Ramos (cell line): ENCODE measurements around the gene OOSP4A.

Experiments used
- in situ Hi-C: fragments of 300-500 bp; cut with MboI; formaldehyde crosslinking; loops from one replicate; pipeline ENCODE4 v1.14.3; 2022; ENCODE audit warnings: low sequenced_read_pairs; ENCODE audit not compliant: unreplicated experiment

OOSP4A gene

GRCh38 chr11:59963733-59964132, at the start of gene OOSP4A:
Gene OOSP4A (plus strand): TSS chr11:59964033. CDS start chr11:59964033, 0 bp downstream.
- in situ Hi-C loops, result no loop called here

GRCh38 chr11:59918480-59918879, 45.4 kb upstream of the OOSP4A start:
- in situ Hi-C loops, result loop anchor here (10.0 to 25.0 kb wide), 2 partner anchors 164 to 381 kb away; partner anchors contain the start of gene STX3

GRCh38 chr11:59918987-59919589, 44.7 kb upstream of the OOSP4A start:
- in situ Hi-C loops, result loop anchor here (10.0 to 25.0 kb wide), 2 partner anchors 164 to 382 kb away; partner anchors contain the start of gene STX3

GRCh38 chr11:59923813-59924212, 40.0 kb upstream of the OOSP4A start:
- in situ Hi-C loops, result loop anchor here (25.0 kb wide), 1 partner anchor 387 kb away; no protein-coding TSS in a partner anchor

GRCh38 chr11:59931688-59932087, 32.1 kb upstream of the OOSP4A start:
- in situ Hi-C loops, result no loop called here

- in situ Hi-C loops, result no loop called here
Measured at GRCh38 chr11:59938132-59938531, 25.7 kb upstream of the OOSP4A start, which contains the start of gene OOSP1. Gene OOSP1 (plus strand): TSS chr11:59938432. CDS start chr11:59938455, 23 bp downstream.

GRCh38 chr11:59938718-59939117, 25.1 kb upstream of the OOSP4A start:
- in situ Hi-C loops, result no loop called here

- in situ Hi-C loops, result no loop called here
Measured at GRCh38 chr11:59939482-59939881, 24.4 kb upstream of the OOSP4A start.

GRCh38 chr11:59941091-59941490, 22.7 kb upstream of the OOSP4A start:
- in situ Hi-C loops, result no loop called here

GRCh38 chr11:59943997-59944714, 19.7 kb upstream of the OOSP4A start:
- in situ Hi-C loops, result no loop called here

GRCh38 chr11:59944720-59945119, 19.1 kb upstream of the OOSP4A start:
- in situ Hi-C loops, result no loop called here

GRCh38 chr11:59953463-59954218, 10.2 kb upstream of the OOSP4A start:
- in situ Hi-C loops, result no loop called here

GRCh38 chr11:59954219-59954847, 9.5 kb upstream of the OOSP4A start:
- in situ Hi-C loops, result no loop called here

GRCh38 chr11:59957094-59957493, 6.7 kb upstream of the OOSP4A start:
- in situ Hi-C loops, result no loop called here

GRCh38 chr11:59960502-59961381, 3.1 kb upstream of the OOSP4A start:
- in situ Hi-C loops, result no loop called here

GRCh38 chr11:59962107-59962482, 1.7 kb upstream of the OOSP4A start:
- in situ Hi-C loops, result no loop called here

GRCh38 chr11:59965424-59965823, 1.6 kb downstream of the OOSP4A start:
- in situ Hi-C loops, result no loop called here

GRCh38 chr11:59966201-59966600, 2.4 kb downstream of the OOSP4A start:
- in situ Hi-C loops, result no loop called here

- in situ Hi-C loops, result no loop called here
Measured at GRCh38 chr11:59967677-59968394, 4.0 kb downstream of the OOSP4A start.
